Epithelial cell of proximal tubule (primary cell): ENCODE results near the gene NAGPA. TPM values are rescaled to one million over a fixed set of nuclear protein-coding genes. Genes with fewer than 3 reads are reported as not detected.

Experiments used
- DNase-seq: peaks from one replicate; pipeline ENCODE4 v3.0.0-alpha.2; 2011; ENCODE audit warnings: low read depth
- H3K4me3 ChIP-seq: 2 replicates; pipeline ENCODE4 v1.5.1; 2011; ENCODE audit warnings: low read depth, mild to moderate bottlenecking, low read length
- total RNA-seq: library from RNA; depleted of rRNA; stranded (reverse); fragments of >200 nt; gene quantifications from 2 replicates; pipeline ENCODE4 v1.2.3, GENCODE V29; 2015
- TF ChIP-seq, protein P1 (sequence below): conservative IDR thresholded peaks from 2 replicates; pipeline ENCODE4 v1.5.1; 2012; ENCODE audit warnings: low read depth, mild to moderate bottlenecking, low read length

Gene NAGPA
- total RNA-seq, 1 donor from 2014 or later = 15.8 TPM

DNA sequence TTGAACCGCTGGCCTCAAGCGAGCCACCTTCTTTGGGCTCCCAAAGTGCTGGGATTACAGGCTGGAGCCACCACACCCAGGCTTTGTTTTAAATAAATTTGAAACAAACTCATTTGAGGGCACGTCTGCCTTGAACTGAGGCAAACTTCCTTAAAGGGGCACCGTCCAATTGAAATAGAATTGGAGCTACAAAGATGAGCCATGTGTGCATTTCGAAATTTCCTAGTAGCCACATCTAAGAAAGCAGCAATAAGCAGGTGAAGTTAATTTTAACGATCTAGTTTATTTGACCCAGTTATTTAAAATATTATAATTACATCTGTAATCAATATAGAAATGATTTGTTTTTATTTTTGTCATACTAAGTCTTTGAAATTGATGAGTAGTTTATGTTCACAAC is 32.8 kb upstream of the NAGPA start:
- H3K4me3 ChIP-seq = no peak overlapping the region
- TF ChIP-seq, protein P1, sequence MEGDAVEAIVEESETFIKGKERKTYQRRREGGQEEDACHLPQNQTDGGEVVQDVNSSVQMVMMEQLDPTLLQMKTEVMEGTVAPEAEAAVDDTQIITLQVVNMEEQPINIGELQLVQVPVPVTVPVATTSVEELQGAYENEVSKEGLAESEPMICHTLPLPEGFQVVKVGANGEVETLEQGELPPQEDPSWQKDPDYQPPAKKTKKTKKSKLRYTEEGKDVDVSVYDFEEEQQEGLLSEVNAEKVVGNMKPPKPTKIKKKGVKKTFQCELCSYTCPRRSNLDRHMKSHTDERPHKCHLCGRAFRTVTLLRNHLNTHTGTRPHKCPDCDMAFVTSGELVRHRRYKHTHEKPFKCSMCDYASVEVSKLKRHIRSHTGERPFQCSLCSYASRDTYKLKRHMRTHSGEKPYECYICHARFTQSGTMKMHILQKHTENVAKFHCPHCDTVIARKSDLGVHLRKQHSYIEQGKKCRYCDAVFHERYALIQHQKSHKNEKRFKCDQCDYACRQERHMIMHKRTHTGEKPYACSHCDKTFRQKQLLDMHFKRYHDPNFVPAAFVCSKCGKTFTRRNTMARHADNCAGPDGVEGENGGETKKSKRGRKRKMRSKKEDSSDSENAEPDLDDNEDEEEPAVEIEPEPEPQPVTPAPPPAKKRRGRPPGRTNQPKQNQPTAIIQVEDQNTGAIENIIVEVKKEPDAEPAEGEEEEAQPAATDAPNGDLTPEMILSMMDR = no peak
- no peak for DNase-seq

DNA sequence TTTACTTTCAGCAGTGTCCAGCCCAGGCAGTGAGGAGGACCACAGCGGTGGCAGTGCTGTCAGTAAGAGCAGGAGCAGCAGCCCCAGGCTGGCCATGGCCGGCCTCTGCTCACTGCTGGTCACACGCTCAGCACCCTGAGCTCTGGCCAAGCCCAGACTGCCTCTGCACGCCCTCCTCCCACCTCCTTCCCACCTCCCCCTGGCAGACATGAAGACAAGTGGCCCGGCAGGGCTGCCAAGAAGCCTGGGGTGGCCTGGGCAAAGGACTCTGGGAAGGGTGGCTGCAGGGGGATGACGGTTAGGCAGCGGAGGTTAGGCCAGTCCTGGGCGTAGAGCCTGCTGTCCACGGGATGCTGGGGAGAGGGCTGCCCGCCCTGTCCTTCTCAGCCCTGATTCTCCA is 32.1 kb upstream of the NAGPA start, which contains the start of gene C16orf89:
Gene C16orf89 (minus strand): TSS at position 144 of the 400 bp plus-strand sequence. CDS start 48 bp downstream, at position 96.
- H3K4me3 ChIP-seq = no peak within 1 kb of the TSS
- TF ChIP-seq, protein P1 = no peak
- DNase-seq = no peak

DNA sequence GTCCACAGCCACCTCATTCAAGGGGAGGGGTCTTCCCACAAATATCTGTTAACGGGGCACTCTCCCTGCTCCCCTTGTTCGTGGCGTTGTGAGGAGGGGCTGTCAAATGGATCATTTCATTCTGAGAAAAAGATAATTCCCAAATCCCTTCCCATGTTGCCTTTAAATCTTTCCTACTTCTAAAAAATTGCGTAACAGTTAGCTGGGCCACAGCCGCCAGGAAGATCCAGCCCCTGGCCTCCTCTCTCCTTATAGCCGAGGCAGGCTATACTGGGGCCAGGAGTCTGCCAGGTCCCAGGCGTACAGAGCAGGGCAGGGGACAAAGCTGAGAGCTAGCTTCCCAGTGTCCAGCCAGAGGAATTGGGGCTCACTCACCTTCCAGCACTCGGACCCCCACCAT is 31.6 kb upstream of the NAGPA start:
- no peak overlapping the region for H3K4me3 ChIP-seq
- no peak for DNase-seq
- TF ChIP-seq, protein P1 = no peak

DNA sequence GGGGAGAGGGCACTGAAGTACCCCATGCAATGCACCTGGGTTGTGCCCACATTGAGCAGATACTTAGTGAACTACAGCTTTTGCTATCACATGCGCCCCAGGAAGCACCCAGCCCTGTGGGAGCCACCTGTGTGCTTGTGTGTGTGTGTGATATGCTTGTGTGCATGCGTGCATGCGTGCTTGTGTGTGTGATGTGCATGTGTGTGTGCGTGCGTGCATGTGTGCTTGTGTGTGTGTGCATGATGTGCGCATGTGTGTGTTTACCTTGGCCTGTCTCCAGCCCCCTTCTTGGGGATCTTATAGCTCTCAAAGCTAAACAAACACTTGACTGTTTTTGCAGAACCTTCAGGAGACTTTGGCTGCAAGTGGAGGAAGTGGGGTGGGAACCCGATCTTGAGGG is 31.2 kb upstream of the NAGPA start:
- TF ChIP-seq, protein P1 = no peak
- no peak for DNase-seq

DNA sequence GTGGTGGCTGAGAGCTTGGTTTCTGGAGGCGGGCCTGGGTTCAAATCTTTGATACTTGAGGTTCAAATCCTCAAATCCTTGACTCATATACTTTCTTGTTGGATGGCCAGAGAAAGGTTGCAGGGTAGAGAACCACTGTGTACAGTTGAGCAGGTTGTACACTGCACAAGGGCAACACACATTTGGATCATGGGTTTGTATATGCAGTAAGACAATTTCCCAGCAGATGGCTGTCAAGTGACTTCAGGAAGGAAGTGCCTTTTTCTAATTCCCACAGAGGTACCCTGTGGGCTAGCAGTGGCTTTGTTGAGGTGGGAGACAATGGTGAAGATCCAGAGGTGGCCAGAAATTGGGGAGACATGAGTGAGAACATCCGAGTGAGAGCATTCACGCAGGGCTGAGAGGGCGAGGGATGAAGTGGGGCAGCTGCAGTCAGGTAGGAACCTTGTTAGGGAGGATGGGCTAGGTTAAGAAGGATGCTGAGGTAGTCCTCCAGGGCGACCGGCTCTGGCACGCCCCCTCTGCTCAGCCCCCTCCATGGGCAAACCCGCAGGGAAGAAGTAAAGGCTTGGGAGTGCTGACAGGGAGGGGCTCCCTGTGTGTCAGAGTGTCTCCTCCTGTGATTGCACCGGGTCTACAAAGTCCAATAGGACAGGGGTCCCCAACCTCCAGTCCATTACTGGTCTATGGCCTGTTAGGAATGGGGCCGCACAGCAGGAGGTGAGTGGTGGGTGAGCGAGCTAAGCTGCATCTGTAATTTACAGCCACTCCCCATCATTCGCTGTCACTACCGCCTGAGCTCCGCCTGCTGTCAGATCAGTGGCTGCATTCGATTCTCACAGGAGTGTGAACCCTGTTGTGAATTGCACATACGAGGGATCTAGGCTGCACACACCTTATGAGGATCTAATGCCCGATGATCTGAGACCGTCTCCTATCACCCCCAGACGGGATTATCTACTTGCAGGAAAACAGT is 29.3 kb upstream of the NAGPA start:
- H3K4me3 ChIP-seq = no peak overlapping the region
- no peak for DNase-seq
- TF ChIP-seq, protein P1 = no peak

More for the DNA sequence above, 31.2 kb upstream of the NAGPA start:
- no peak overlapping the region for H3K4me3 ChIP-seq

DNA sequence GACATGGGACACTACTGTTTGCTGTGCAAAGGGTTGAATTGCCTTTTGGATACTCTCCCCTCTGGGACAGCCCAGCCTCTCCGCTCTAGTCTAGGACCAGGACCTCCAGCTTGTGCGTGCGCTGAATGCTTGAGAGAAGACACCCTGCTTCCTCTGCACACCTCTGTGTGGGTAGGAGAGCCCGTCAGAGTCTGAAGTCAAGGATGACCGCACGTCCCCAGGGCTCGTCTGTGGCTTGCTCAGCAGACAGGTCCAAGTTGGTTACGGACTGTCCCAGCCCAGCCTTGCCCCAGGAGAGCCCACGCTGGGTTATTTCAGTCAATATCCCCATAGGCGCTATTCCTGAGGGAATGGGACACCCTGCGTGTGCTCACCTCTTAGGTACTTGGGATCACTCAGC is 28.3 kb upstream of the NAGPA start:
- TF ChIP-seq, protein P1 = no peak
- no peak overlapping the region for H3K4me3 ChIP-seq
- no peak for DNase-seq

DNA sequence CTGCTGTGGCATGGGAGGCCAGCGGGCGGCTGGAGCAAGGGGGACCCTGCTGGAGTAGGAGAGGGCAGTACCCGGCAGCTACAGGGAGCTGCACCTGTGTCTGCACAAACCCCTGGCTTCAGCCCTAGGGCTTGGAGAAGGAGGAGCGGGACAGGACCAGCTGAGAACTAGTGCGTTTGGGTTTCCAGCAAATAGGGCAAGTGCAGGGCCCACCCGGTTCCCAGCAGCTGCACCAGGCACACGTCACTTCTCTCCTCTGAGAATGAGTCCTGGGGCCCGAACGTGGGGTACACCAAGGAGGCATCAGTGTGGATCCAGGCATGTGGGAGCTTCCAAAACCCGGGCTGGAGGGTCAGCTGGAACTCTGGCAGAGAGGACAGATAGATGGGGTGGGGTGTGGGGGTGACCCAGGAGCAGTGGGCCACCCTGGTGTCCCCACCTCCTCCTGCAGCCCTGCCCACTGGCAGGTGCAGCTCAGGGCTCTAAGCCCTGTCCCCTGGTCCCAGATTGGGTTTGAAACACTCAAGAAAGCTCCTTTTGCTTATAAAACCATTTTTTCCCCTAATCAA is 26.4 kb upstream of the NAGPA start:
- TF ChIP-seq, protein P1 = no peak
- DNase-seq = no peak
- no peak overlapping the region for H3K4me3 ChIP-seq
